OCI-LY7 (cell line): ENCODE data around the gene USP35. TPM values are rescaled to one million over a fixed set of nuclear protein-coding genes. Genes with fewer than 3 reads are reported as not detected.
A peak's percentile ranks its signal among the peaks of the same experiment; 100 is the strongest.

ENCODE experiments used
- BruUV-seq: library from RNA; stranded (reverse); fragments of 400-500 nt; replicated peaks from 2 replicates; lab custom pipeline; 2021; lab: Mats Ljungman, UMichigan
- CTCF ChIA-PET: fragments of 300-600 bp; sonication (Branson Sonifier 250); formaldehyde crosslinking; loops from one replicate; lab custom pipeline; 2022; ENCODE audit warnings: antibody characterized with exemption; ENCODE audit not compliant: unreplicated experiment; lab: Charles Lee
- POLR2A ChIA-PET: fragments of 300-600 bp; sonication (Branson Sonifier 250); formaldehyde crosslinking; loops from one replicate; lab custom pipeline; 2022; ENCODE audit warnings: antibody characterized with exemption; lab: Charles Lee
- DNase-seq: peaks from one replicate; pipeline ENCODE4 v3.0.0-alpha.2; 2015; ENCODE audit warnings: low spot score
- H2AFZ ChIP-seq: fragments of 200-600 bp; sonication (generic), shearing (Covaris generic); 2 replicates; pipeline ENCODE4 v1.6.1; 2014; ENCODE audit warnings: mild to moderate bottlenecking, antibody characterized with exemption, low read length, moderate library complexity
- H3K27ac ChIP-seq: fragments of 200-600 bp; sonication (generic); 2 replicates; pipeline ENCODE4 v1.5.1; 2014; ENCODE audit warnings: mixed run types, low read depth, mild to moderate bottlenecking, moderate library complexity, low read length, inconsistent platforms; ENCODE audit not compliant: poor library complexity, severe bottlenecking
- H3K36me3 ChIP-seq: fragments of 200-600 bp; sonication (generic); 2 replicates; pipeline ENCODE4 v1.6.1; 2014; ENCODE audit warnings: mild to moderate bottlenecking, antibody characterized with exemption, low read length, moderate library complexity, mixed read lengths; ENCODE audit not compliant: insufficient read depth
- H3K4me1 ChIP-seq: fragments of 200-600 bp; sonication (generic); 2 replicates; pipeline ENCODE4 v1.5.1; 2014; ENCODE audit warnings: mild to moderate bottlenecking, low read length; ENCODE audit not compliant: insufficient read depth, poor library complexity, severe bottlenecking
- H3K4me2 ChIP-seq: fragments of 200-600 bp; sonication (generic); 2 replicates; pipeline ENCODE4 v1.6.1; 2014; ENCODE audit warnings: mild to moderate bottlenecking, low read length
- H3K4me3 ChIP-seq: fragments of 200-600 bp; sonication (generic); 2 replicates; pipeline ENCODE4 v1.5.1; 2014; ENCODE audit warnings: mild to moderate bottlenecking, low read depth, low read length; ENCODE audit not compliant: poor library complexity, severe bottlenecking
- H3K79me2 ChIP-seq: fragments of 200-600 bp; sonication (generic); 2 replicates; pipeline ENCODE4 v1.6.1; 2016; ENCODE audit warnings: low read depth, mild to moderate bottlenecking, low read length, moderate library complexity, mixed read lengths; ENCODE audit not compliant: insufficient read depth
- H3K9me2 ChIP-seq: fragments of 200-600 bp; sonication (generic); 2 replicates; pipeline ENCODE4 v1.6.1; 2016; ENCODE audit warnings: mild to moderate bottlenecking, low read length, mixed read lengths; ENCODE audit not compliant: insufficient read depth
- H3K9me3 ChIP-seq: fragments of 200-600 bp; sonication (generic); 2 replicates; pipeline ENCODE4 v1.6.1; 2014; ENCODE audit warnings: mild to moderate bottlenecking, mixed run types, low read length, mixed read lengths
- H4K20me1 ChIP-seq: fragments of 200-600 bp; sonication (generic); 2 replicates; pipeline ENCODE4 v1.6.1; 2014; ENCODE audit warnings: mild to moderate bottlenecking, antibody characterized with exemption, low read length, moderate library complexity, mixed read lengths; ENCODE audit not compliant: insufficient read depth
- CTCF ChIP-seq: fragments of 200-600 bp; sonication (generic); conservative IDR thresholded peaks from 2 replicates; pipeline ENCODE4 v1.5.1; 2014; ENCODE audit warnings: mild to moderate bottlenecking, antibody characterized with exemption, low read length, moderate library complexity, mixed read lengths
- EZH2phosphoT487 ChIP-seq: fragments of 200-600 bp; sonication (generic); IDR thresholded peaks from 2 replicates; pipeline ENCODE4 v1.6.1; 2018; ENCODE audit warnings: low read depth, borderline replicate concordance, mild to moderate bottlenecking, mixed run types, antibody characterized with exemption, low read length, moderate library complexity, mixed read lengths
- intact Hi-C: fragments of 100-400 bp; cut with micrococcal nuclease; formaldehyde crosslinking; loops from one replicate; pipeline ENCODE4 v1.10.0; 2022; ENCODE audit not compliant: unreplicated experiment
- total RNA-seq, 2 experiments: library from RNA; depleted of rRNA in 1 of 2; stranded (reverse); fragments of >200 nt in 1 of 2; shearing (Covaris generic) in 1 of 2; gene quantifications; 2 replicates each; pipeline ENCODE4 v1.2.3, GENCODE V29; 2014 to 2022

USP35 gene
- total RNA-seq, 2 experiments from 2014 or later: 3.2 to 4.9 TPM

DNA sequence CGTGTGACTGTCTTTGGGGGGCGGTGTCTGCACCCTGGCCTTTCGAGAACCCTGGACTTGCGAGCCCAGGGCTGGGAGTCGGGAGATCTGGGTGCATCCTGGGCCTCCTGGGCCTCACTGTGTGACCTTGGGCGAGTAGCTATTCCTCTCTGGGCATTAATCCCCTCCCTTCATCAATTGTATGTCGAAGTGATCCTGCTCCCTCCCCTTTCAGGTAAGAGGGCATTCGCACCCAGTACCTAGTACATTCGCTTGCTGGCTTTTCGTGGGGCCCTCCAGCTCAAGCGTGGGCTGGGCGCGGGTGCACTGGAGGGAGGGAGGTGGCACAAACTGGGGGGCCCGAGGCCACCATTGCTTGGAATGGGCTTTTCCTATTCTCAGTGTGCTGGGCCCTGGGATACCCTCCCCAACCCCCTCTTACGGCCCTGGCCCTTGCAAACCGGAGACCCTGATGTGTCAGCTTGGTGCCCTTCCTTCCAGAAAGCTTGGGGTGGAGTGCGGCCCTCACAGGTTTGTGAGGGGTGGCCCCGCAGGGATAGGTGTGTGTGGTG, 530 bp downstream of the USP35 start:
- Histone ChIP-seq H3K4me1 (peaks cover 24% of the 10 kb centered on the region), H3K4me3 (peak overlapping the region; percentile 79), H3K79me2 (no peaks in the 10 kb centered on the region), H3K9me3 (no peaks in the 10 kb centered on the region), H4K20me1 (no peaks in the 10 kb centered on the region), H3K36me3 (no peaks in the 10 kb centered on the region), H2AFZ (peak overlapping the region; percentile 83), H3K27ac (no peak overlapping the region), H3K9me2 (no peaks in the 10 kb centered on the region), H3K4me2 (peak overlapping the region; percentile 84)
- no TSS peak for BruUV-seq
- DNase-seq: no peak
- ChIA-PET CTCF (interaction anchor here (0.8 to 1.0 kb wide), 2 partner anchors 41 to 57 kb away, joined by 3 read pairs; no protein-coding TSS in a partner anchor), POLR2A (interaction anchor here (1.7 to 2.2 kb wide), 3 partner anchors 11 to 194 kb away, joined by 4 to 5 read pairs (median 5); partner anchors contain the start of gene ALG8)
- TF ChIP-seq CTCF (no peak), EZH2phosphoT487 (no peak)
- intact Hi-C loops: loop anchor here (2.0 kb wide), 2 partner anchors 34 to 194 kb away; partner anchors contain the start of gene INTS4

GRCh38 chr11:78189851-78190250, 1.1 kb downstream of the USP35 start:
- H3K9me2 ChIP-seq: no peaks in the 10 kb centered on the region
- DNase-seq: peak; percentile 39
- ChIA-PET POLR2A (interaction anchor here (1.7 to 2.2 kb wide), 2 partner anchors 10 to 50 kb away, joined by 4 to 5 read pairs; partner anchors contain the start of gene ALG8), CTCF (no interaction called here)
- no peak overlapping the region for H3K27ac ChIP-seq
- H2AFZ ChIP-seq: no peak overlapping the region; the same call in 1 of the 2 replicates
- peak overlapping the region; percentile 84 for H3K4me2 ChIP-seq
- intact Hi-C loops: loop anchor here (2.0 kb wide), 2 partner anchors 33 to 195 kb away; partner anchors contain the start of gene INTS4
- peak overlapping the region; percentile 79 for H3K4me3 ChIP-seq
- H3K36me3 ChIP-seq: no peaks in the 10 kb centered on the region
- H4K20me1 ChIP-seq: no peaks in the 10 kb centered on the region
- H3K9me3 ChIP-seq: no peaks in the 10 kb centered on the region
- TF ChIP-seq EZH2phosphoT487 (no peak), CTCF (no peak)
- H3K4me1 ChIP-seq: peaks cover 24% of the 10 kb centered on the region
- no peaks in the 10 kb centered on the region for H3K79me2 ChIP-seq
- BruUV-seq: no TSS peak

- no peak for DNase-seq
- Histone ChIP-seq H3K36me3 (no peaks in the 10 kb centered on the region), H2AFZ (no peak overlapping the region; the same call in 1 of the 2 replicates), H3K27ac (no peak overlapping the region), H3K79me2 (no peaks in the 10 kb centered on the region), H3K9me3 (no peaks in the 10 kb centered on the region), H3K4me2 (peak overlapping the region; percentile 84), H3K4me3 (no peak overlapping the region), H4K20me1 (no peaks in the 10 kb centered on the region), H3K9me2 (no peaks in the 10 kb centered on the region), H3K4me1 (peaks cover 24% of the 10 kb centered on the region)
- intact Hi-C loops: no loop called here
- ChIA-PET CTCF (no interaction called here), POLR2A (interaction anchor here (1.7 to 2.2 kb wide), 2 partner anchors 10 to 51 kb away, joined by 4 to 5 read pairs; partner anchors contain the start of gene ALG8)
- no TSS peak for BruUV-seq
- TF ChIP-seq CTCF: no peak
- TF ChIP-seq EZH2phosphoT487: no peak
These were observed 1.7 kb downstream of the USP35 start for GRCh38 chr11:78190374-78190773.
